Measurements from ENCODE around the gene C19orf25.

GRCh38 chr19:1514986-1515721 is 36.1 kb upstream of the C19orf25 start:
- TF ChIP-seq REST (IDR thresholded peaks at IDR 0.05; ENCODE audit: insufficient replicate concordance, low read depth): no peak
- no peak for TF ChIP-seq CTCF (IDR thresholded peaks at IDR 0.05; ENCODE audit: insufficient read depth, low read length)
- no peak for TF ChIP-seq POLR2AphosphoS5 (IDR thresholded peaks at IDR 0.05; ENCODE audit: low read depth)
- no peak for TF ChIP-seq SPI1 (IDR thresholded peaks at IDR 0.05; ENCODE audit: borderline replicate concordance, low read depth)
- TF ChIP-seq GABPA (IDR thresholded peaks at IDR 0.05; ENCODE audit: low read depth): no peak
